Gastroesophageal sphincter (tissue), 4 donors: ENCODE results near the gene GALNT9. TPM values are rescaled to one million over a fixed set of nuclear protein-coding genes. Genes with fewer than 3 reads are reported as not detected.

Experiments
- ATAC-seq: fragments of 150-250 bp; one replicate; pipeline ENCODE4 v1.9.1; 2016; ENCODE audit warnings: mild to moderate bottlenecking, moderate library complexity
- H3K27ac ChIP-seq, 4 donors: fragments of 200-600 bp; sonication (generic) in 3 of 4; 1 replicate in 3 of 4; 2 replicates in 1 of 4; pipeline ENCODE4 v1.5.1; 2016 to 2019
- H3K27me3 ChIP-seq: fragments of 200-600 bp; sonication (generic); one replicate; pipeline ENCODE4 v1.5.1; 2019
- H3K36me3 ChIP-seq, 2 donors: fragments of 200-600 bp; sonication (generic); one replicate each; pipeline ENCODE4 v1.5.1; 2019; ENCODE audit warnings: control low read depth in 1 of 2
- H3K4me1 ChIP-seq, 3 donors: fragments of 200-600 bp; sonication (generic); 1 replicate in 2 of 3; 2 replicates in 1 of 3; pipeline ENCODE4 v1.5.1; 2016 to 2019; ENCODE audit warnings: control low read depth in 2 of 3
- H3K4me3 ChIP-seq, 2 donors: fragments of 200-600 bp; sonication (generic); one replicate each; pipeline ENCODE4 v1.5.1; 2019; ENCODE audit warnings: mild to moderate bottlenecking in 1 of 2, moderate library complexity in 1 of 2
- H3K9me3 ChIP-seq, 3 donors: fragments of 200-600 bp; sonication (generic); one replicate each; pipeline ENCODE4 v1.5.1; 2017 to 2019; ENCODE audit warnings: control low read depth in 2 of 3
- CTCF ChIP-seq, 4 experiments: fragments of 200-600 bp in 2 of 4; fragments of 450-650 bp in 2 of 4; sonication (generic) in 1 of 4; IDR thresholded peaks; one replicate each; pipeline ENCODE4 v1.5.1; 2017 to 2019; ENCODE audit warnings: antibody characterized with exemption in 4 of 4, mild to moderate bottlenecking in 2 of 4, moderate library complexity in 2 of 4
- EP300 ChIP-seq: sonication (generic); formaldehyde crosslinking; IDR thresholded peaks from one replicate; pipeline ENCODE4 v1.6.1; 2017; ENCODE audit warnings: antibody characterized with exemption, mild to moderate bottlenecking
- POLR2A ChIP-seq, 2 donors: fragments of 450-650 bp; IDR thresholded peaks; one replicate each; pipeline ENCODE4 v1.6.1; 2017; ENCODE audit warnings: antibody characterized with exemption in 2 of 2, mild to moderate bottlenecking in 2 of 2, moderate library complexity in 1 of 2
- POLR2AphosphoS5 ChIP-seq: sonication (generic); formaldehyde crosslinking; IDR thresholded peaks from one replicate; pipeline ENCODE4 v1.6.1; 2017; ENCODE audit warnings: antibody characterized with exemption
- WGBS, 2 donors: methylation state at CpG; one replicate each; pipeline ENCODE4 v1.1.5; 2018; ENCODE audit warnings: low coverage in 1 of 2; 5-methylcytosine and 5-hydroxymethylcytosine counted together
- total RNA-seq, 4 donors: library from RNA; depleted of rRNA; stranded (reverse); fragments of >200 nt; gene quantifications; one replicate each; pipeline ENCODE4 v1.1.0, GENCODE V29; 2016

Gene GALNT9
- total RNA-seq, 4 donors from 2014 or later: 2.0 TPM; not detected in 3

GRCh38 chr12:132239796-132240668 lies 89.4 kb downstream of the GALNT9 start:
- WGBS, 2 donors: 69 to 80% methylated on average over 3 to 8 of the region's 32 CpGs
- peaks cover 13% of the 10 kb centered on the region for H3K27me3 ChIP-seq
- no peak for ATAC-seq
- H3K4me3 ChIP-seq: no peak overlapping the region
- no peak overlapping the region for H3K27ac ChIP-seq
- no peaks in the 10 kb centered on the region for H3K9me3 ChIP-seq
- no peaks in the 10 kb centered on the region for H3K36me3 ChIP-seq
- no peaks in the 10 kb centered on the region for H3K4me1 ChIP-seq
- TF ChIP-seq POLR2A (IDR thresholded peaks at IDR 0.05): no peak

- Histone ChIP-seq H3K36me3 (no peaks in the 10 kb centered on the region), H3K9me3 (no peaks in the 10 kb centered on the region)
- ATAC-seq: no peak
Measured at GRCh38 chr12:132239392-132239791, 90.0 kb downstream of the GALNT9 start.

GRCh38 chr12:132238884-132239283 lies 90.5 kb downstream of the GALNT9 start:
- WGBS, 2 donors: 56 to 67% methylated on average over 5 of the region's 5 CpGs
- ATAC-seq: no peak
- Histone ChIP-seq H3K4me1 (no peaks in the 10 kb centered on the region), H3K27me3 (peaks cover 9% of the 10 kb centered on the region), H3K36me3 (no peaks in the 10 kb centered on the region), H3K9me3 (no peaks in the 10 kb centered on the region), H3K4me3 (no peak overlapping the region), H3K27ac (no peak overlapping the region)
- TF ChIP-seq POLR2A (IDR thresholded peaks at IDR 0.05) (no peak), EP300 (no peak), POLR2AphosphoS5 (no peak), CTCF (IDR thresholded peaks at IDR 0.05) (no peak)

More at GRCh38 chr12:132239392-132239791, 90.0 kb downstream of the GALNT9 start:
- peaks cover 9% of the 10 kb centered on the region for H3K27me3 ChIP-seq
- H3K27ac ChIP-seq: no peak overlapping the region
- no peak for TF ChIP-seq EP300
- no peak for TF ChIP-seq POLR2A (IDR thresholded peaks at IDR 0.05)
- H3K4me1 ChIP-seq: no peaks in the 10 kb centered on the region
- no peak overlapping the region for H3K4me3 ChIP-seq

- TF ChIP-seq POLR2A (IDR thresholded peaks at IDR 0.05): no peak
- no peak for TF ChIP-seq POLR2AphosphoS5
- TF ChIP-seq CTCF (IDR thresholded peaks at IDR 0.05): no peak
- no peak for TF ChIP-seq EP300
- H3K9me3 ChIP-seq: no peaks in the 10 kb centered on the region
- no peak overlapping the region for H3K4me3 ChIP-seq
- no peak for ATAC-seq
- no peaks in the 10 kb centered on the region for H3K36me3 ChIP-seq
- peaks cover 9% of the 10 kb centered on the region for H3K27me3 ChIP-seq
- WGBS, 2 donors: 49 to 61% methylated on average over 5 to 6 of the region's 9 CpGs
- H3K4me1 ChIP-seq: no peaks in the 10 kb centered on the region
- H3K27ac ChIP-seq: no peak overlapping the region
Measured at GRCh38 chr12:132238488-132238854, 90.9 kb downstream of the GALNT9 start.

- no peaks in the 10 kb centered on the region for H3K4me1 ChIP-seq
- no peak overlapping the region for H3K4me3 ChIP-seq
- H3K36me3 ChIP-seq: no peaks in the 10 kb centered on the region
- ATAC-seq: no peak
- TF ChIP-seq EP300: no peak
- no peak for TF ChIP-seq CTCF (IDR thresholded peaks at IDR 0.05)
- WGBS, 2 donors: 60 to 84% methylated on average over 1 to 5 of the region's 33 CpGs
- no peak overlapping the region for H3K27ac ChIP-seq
- no peaks in the 10 kb centered on the region for H3K9me3 ChIP-seq
- H3K27me3 ChIP-seq: peaks cover 9% of the 10 kb centered on the region
Measured at GRCh38 chr12:132237772-132238487, 91.5 kb downstream of the GALNT9 start.
